ENCODE data around the gene ETHE1. TPM values are rescaled to one million over a fixed set of nuclear protein-coding genes. Genes with fewer than 3 reads are reported as not detected.
"Not testable (repeated sequence)": the region's sequence is repeated elsewhere in the genome, so short reads cannot be mapped to it uniquely, and the experiment has no call there.

The ETHE1 gene
- total RNA-seq, 1 experiment from 2014 or later: 19.0 TPM

- Mint-ChIP-seq H3K4me3 (no peak overlapping the region), H3K27ac (peak overlapping the region; percentile 32; the same call in 1 of the 2 replicates), H3K36me3 (no peaks in the 10 kb centered on the region), H3K27me3 (ENCODE audit: low read depth) (no peaks in the 10 kb centered on the region), H3K9me3 (no peaks in the 10 kb centered on the region), H3K4me1 (peaks cover 3% of the 10 kb centered on the region)
- ChIA-PET CTCF (interaction anchor here (0.6 to 7.5 kb wide), 43 partner anchors 8 to 290 kb away, joined by 3 to 245 read pairs (median 5); partner anchors contain the start of genes IRGQ, LYPD3, PHLDB3 and ZNF575), POLR2A (interaction anchor here (0.6 to 1.2 kb wide), 5 partner anchors 9 to 107 kb away, joined by 3 to 6 read pairs (median 4); partner anchors contain the start of gene ZNF575)
- DNase-seq (ENCODE audit: low spot score) (peak; percentile 83), ATAC-seq (no peak; the same call in 1 of the 2 replicates)
- TF ChIP-seq CTCF (IDR thresholded peaks at IDR 0.05) (peak; percentile 92), E2F1 (CRISPR knock-in tag; IDR thresholded peaks at IDR 0.05) (no peak), SP1 (CRISPR knock-in tag; conservative IDR thresholded peaks at IDR 0.05) (no peak), JAZF1 (CRISPR knock-in tag; IDR thresholded peaks at IDR 0.05) (no peak)
Observed at GRCh38 chr19:43519436-43520088, 7.4 kb downstream of the ETHE1 start.

- DNase-seq (ENCODE audit: low spot score) (no peak), ATAC-seq (no peak)
- ChIA-PET CTCF (interaction anchor here (0.7 to 7.5 kb wide), 10 partner anchors 13 to 973 kb away, joined by 3 to 245 read pairs (median 4); partner anchors contain the start of genes IRGQ, PHLDB3 and ZNF576), POLR2A (interaction anchor here (0.6 to 1.0 kb wide), 2 partner anchors 71 to 75 kb away, joined by 3 to 4 read pairs; no protein-coding TSS in a partner anchor)
- no peak overlapping the region for H3K4me3 Mint-ChIP-seq
- H3K36me3 Mint-ChIP-seq: peaks cover 11% of the 10 kb centered on the region
- TF ChIP-seq MAX (CRISPR knock-in tag; IDR thresholded peaks at IDR 0.05) (no peak), AFF4 (CRISPR knock-in tag; IDR thresholded peaks at IDR 0.05; ENCODE audit: borderline replicate concordance) (no peak), HMGA2 (CRISPR knock-in tag; IDR thresholded peaks at IDR 0.05) (peak; percentile 44; the same call in 1 of the 2 replicates), TP53 (CRISPR knock-in tag; IDR thresholded peaks at IDR 0.05) (no peak), JUN (CRISPR knock-in tag; IDR thresholded peaks at IDR 0.05) (no peak)
- H3K9me3 Mint-ChIP-seq: peaks cover 5% of the 10 kb centered on the region
- H3K27ac Mint-ChIP-seq: no peak overlapping the region
- peaks cover 3% of the 10 kb centered on the region for H3K4me1 Mint-ChIP-seq
- H3K27me3 Mint-ChIP-seq (ENCODE audit: low read depth): 0 out of 2 replicates have a peak, but pooled peaks cover 1% of the 10 kb centered on the region
Observed at GRCh38 chr19:43518051-43518450, 8.9 kb downstream of the ETHE1 start.

- ATAC-seq: not testable (repeated sequence)
Observed at GRCh38 chr19:43512399-43512798, 14.6 kb downstream of the ETHE1 start.

GRCh38 chr19:43511324-43511723 is 15.7 kb downstream of the ETHE1 start:
- DNase-seq (ENCODE audit: low spot score) (no peak), ATAC-seq (no peak)
- H3K36me3 Mint-ChIP-seq: peaks cover 39% of the 10 kb centered on the region
- H3K9me3 Mint-ChIP-seq: peaks cover 30% of the 10 kb centered on the region
- H3K27me3 Mint-ChIP-seq (ENCODE audit: low read depth): peaks cover 2% of the 10 kb centered on the region; the same call in 1 of the 2 replicates
- POLR2A ChIA-PET: no interaction called here
- H3K27ac Mint-ChIP-seq: no peak overlapping the region
- H3K4me1 Mint-ChIP-seq: no peaks in the 10 kb centered on the region
- CTCF ChIA-PET: interaction anchor here (1.6 to 2.0 kb wide), 2 partner anchors 8 to 64 kb away, joined by 9 to 12 read pairs; no protein-coding TSS in a partner anchor
- no peak overlapping the region for H3K4me3 Mint-ChIP-seq
- no peak for TF ChIP-seq ERG (CRISPR knock-in tag; IDR thresholded peaks at IDR 0.05)
- TF ChIP-seq SOX15 (CRISPR knock-in tag; IDR thresholded peaks at IDR 0.05): no peak
- no peak for TF ChIP-seq MAX (CRISPR knock-in tag; IDR thresholded peaks at IDR 0.05)
- TF ChIP-seq NFATC4 (CRISPR knock-in tag; IDR thresholded peaks at IDR 0.05): no peak
- TF ChIP-seq FOXP4 (CRISPR knock-in tag; IDR thresholded peaks at IDR 0.05): no peak
- no peak for TF ChIP-seq ZNF219 (CRISPR knock-in tag; IDR thresholded peaks at IDR 0.05; ENCODE audit: borderline replicate concordance)

More at GRCh38 chr19:43512399-43512798, 14.6 kb downstream of the ETHE1 start:
- ChIA-PET POLR2A (interaction anchor here (0.6 to 0.8 kb wide), 2 partner anchors 29 to 60 kb away, joined by 3 to 4 read pairs; no protein-coding TSS in a partner anchor), CTCF (interaction anchor here (1.2 kb wide), 1 partner anchor 65 kb away, joined by 4 read pairs; no protein-coding TSS in a partner anchor)
- not testable (repeated sequence) for H3K4me3 Mint-ChIP-seq; H3K4me1 Mint-ChIP-seq; DNase-seq (ENCODE audit: low spot score); H3K27ac Mint-ChIP-seq; H3K27me3 Mint-ChIP-seq (ENCODE audit: low read depth)
- Mint-ChIP-seq H3K9me3 (peaks cover 30% of the 10 kb centered on the region), H3K36me3 (peaks cover 39% of the 10 kb centered on the region)

Measured in WTC11 (cell line).